Muscle layer of colon (tissue), 2 donors: ENCODE data around the gene PRMT7.

Source experiments
- H3K27ac ChIP-seq: one replicate; pipeline ENCODE4 v1.7.0; 2013; ENCODE audit warnings: low read depth, mild to moderate bottlenecking, low read length, moderate library complexity
- H3K27me3 ChIP-seq, 2 donors: one replicate each; pipeline ENCODE4 v1.7.0; 2013; ENCODE audit warnings: low read length in 2 of 2, mild to moderate bottlenecking in 2 of 2; ENCODE audit not compliant: insufficient read depth in 2 of 2, control insufficient read depth in 1 of 2
- H3K36me3 ChIP-seq: one replicate; pipeline ENCODE4 v1.7.0; 2013; ENCODE audit warnings: mild to moderate bottlenecking, low read length; ENCODE audit not compliant: insufficient read depth
- H3K4me1 ChIP-seq: one replicate; pipeline ENCODE4 v1.7.0; 2013; ENCODE audit warnings: mild to moderate bottlenecking, low read length; ENCODE audit not compliant: insufficient read depth
- H3K4me3 ChIP-seq, 2 donors: one replicate each; pipeline ENCODE4 v1.7.0; 2013; ENCODE audit warnings: low read length in 2 of 2, low read depth in 1 of 2, mild to moderate bottlenecking in 1 of 2, moderate library complexity in 1 of 2
- H3K9ac ChIP-seq: one replicate; pipeline ENCODE4 v1.7.0; 2013; ENCODE audit warnings: low read length
- H3K9me3 ChIP-seq: one replicate; pipeline ENCODE4 v1.7.0; 2013; ENCODE audit warnings: mild to moderate bottlenecking, low read length
- donor health status: abdominal sarcoma.
- donor health status: Adenocarcinoma of cecum.

The PRMT7 gene

DNA sequence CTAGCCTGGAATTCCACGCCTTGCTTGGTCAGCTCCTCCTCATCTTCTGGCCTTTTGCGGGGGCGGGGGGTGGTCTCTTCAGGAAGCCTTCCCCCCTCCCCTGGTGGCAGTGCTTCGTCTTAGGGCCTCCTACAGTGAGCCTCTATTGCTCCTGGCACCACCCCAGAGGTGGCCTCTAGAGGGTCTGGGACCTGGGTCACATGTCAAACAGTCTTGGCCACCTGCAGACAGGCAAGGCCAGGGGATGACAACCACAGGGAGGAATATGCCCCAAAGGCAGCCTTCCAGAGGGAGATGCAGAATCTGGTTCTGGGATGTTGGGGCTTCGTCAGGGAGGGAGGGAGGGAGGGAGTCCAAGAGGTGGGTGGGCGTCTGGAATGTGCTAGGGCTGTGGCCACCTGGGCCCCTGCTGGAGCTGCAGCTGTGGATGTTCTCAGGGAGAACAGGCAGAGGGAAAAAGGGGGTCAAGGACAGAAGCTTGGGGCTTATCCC is 86.9 kb downstream of the PRMT7 start:
- Histone ChIP-seq H3K4me3 (no peak overlapping the region), H3K9ac (no peak overlapping the region), H3K36me3 (no peaks in the 10 kb centered on the region), H3K4me1 (no peaks in the 10 kb centered on the region), H3K27ac (no peak overlapping the region), H3K27me3 (no peaks in the 10 kb centered on the region), H3K9me3 (no peaks in the 10 kb centered on the region)

DNA sequence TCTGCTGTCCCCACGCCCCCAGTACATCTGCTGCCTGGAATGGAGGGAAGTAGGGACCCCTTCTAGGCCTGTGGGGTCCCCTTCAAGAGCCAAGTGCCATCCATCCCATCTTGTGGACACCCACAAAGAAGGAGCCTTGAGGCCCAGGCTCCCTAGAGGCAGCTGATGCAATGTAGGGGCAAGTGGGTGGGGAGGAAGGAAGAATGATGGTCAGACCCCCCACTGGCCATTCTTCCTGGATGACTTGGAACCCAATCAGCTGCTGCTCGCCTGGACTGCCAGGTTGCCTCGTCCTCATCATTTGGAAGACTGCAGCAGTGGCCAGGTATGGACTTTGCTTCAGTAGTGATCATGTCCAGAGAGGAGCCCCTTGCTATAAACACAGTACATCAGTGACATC is 88.6 kb downstream of the PRMT7 start:
- no peaks in the 10 kb centered on the region for H3K4me1 ChIP-seq
- no peaks in the 10 kb centered on the region for H3K36me3 ChIP-seq
- no peaks in the 10 kb centered on the region for H3K27me3 ChIP-seq
- H3K9me3 ChIP-seq: no peaks in the 10 kb centered on the region
- H3K27ac ChIP-seq: no peak overlapping the region
- no peak overlapping the region for H3K9ac ChIP-seq
- no peak overlapping the region for H3K4me3 ChIP-seq

DNA sequence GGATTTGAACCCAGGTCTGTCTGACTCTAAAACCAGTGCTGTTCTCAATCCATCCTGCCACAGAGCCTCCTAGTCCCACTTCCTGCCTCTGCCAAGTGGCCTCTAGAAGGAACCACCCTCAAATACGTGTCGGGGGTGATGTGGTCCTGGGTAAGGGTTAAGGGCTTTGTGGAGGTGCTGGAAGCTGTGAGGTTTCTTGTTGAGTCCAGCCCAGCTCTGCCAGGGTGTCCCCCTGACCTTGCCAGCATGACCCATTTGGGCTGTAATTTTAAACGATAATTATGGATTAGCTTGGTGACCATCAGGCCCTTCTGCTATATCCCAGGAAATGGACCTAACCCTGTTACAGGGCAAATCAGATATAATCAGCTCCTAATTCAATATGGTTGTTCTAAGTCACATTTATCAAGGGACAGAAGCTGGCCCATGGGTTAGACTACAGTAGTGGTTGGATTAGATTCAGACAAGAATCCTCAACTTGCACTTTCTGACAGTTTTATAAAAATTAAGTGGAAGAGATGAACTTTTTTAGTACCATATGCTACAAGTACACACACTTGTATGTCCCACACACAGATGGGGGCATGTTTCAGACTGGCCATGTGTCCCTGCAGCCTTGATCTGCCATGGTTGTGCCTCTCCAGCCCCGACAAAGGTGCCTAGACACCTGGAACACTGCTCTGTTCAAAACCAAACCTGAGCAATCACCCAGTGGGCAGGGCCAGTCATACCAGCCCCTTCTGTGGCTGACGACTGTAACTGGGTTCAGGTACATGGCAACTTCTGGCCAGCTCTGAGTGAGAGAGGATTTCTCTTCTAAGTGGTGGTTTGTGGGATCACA is 89.5 kb downstream of the PRMT7 start:
- no peaks in the 10 kb centered on the region for H3K9me3 ChIP-seq
- H3K27me3 ChIP-seq: no peaks in the 10 kb centered on the region
- H3K9ac ChIP-seq: no peak overlapping the region
- H3K27ac ChIP-seq: no peak overlapping the region
- H3K4me3 ChIP-seq: no peak overlapping the region
- no peaks in the 10 kb centered on the region for H3K4me1 ChIP-seq
- H3K36me3 ChIP-seq: no peaks in the 10 kb centered on the region

DNA sequence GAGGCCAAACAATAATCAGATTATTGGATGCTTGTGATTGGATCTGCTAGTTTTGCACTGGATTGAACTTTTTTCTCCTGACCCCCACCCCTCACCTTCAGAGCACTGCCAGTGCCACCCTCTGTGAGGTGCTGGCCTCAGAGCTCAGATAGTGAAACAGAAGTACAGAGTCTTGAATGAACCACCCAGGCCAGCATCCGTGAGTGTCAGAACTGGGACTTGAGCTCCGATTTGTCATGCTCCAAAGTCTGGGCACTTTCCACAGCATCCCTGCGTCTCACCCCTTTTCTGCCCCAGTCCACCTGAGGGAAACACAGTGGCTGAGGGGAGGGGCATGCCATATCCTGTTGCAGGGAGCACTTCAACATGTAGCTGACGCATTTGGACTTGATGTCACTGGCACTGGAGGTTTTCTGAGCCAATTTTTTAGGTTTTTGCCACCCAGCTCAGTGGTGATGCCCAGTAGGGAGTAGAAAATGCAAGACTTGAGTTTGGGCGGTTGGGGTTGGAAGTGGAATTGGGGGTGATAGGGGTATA is 90.2 kb downstream of the PRMT7 start:
- Histone ChIP-seq H3K4me1 (no peaks in the 10 kb centered on the region), H3K9me3 (no peaks in the 10 kb centered on the region), H3K27ac (no peak overlapping the region), H3K27me3 (no peaks in the 10 kb centered on the region), H3K36me3 (no peaks in the 10 kb centered on the region), H3K9ac (no peak overlapping the region), H3K4me3 (no peak overlapping the region)

DNA sequence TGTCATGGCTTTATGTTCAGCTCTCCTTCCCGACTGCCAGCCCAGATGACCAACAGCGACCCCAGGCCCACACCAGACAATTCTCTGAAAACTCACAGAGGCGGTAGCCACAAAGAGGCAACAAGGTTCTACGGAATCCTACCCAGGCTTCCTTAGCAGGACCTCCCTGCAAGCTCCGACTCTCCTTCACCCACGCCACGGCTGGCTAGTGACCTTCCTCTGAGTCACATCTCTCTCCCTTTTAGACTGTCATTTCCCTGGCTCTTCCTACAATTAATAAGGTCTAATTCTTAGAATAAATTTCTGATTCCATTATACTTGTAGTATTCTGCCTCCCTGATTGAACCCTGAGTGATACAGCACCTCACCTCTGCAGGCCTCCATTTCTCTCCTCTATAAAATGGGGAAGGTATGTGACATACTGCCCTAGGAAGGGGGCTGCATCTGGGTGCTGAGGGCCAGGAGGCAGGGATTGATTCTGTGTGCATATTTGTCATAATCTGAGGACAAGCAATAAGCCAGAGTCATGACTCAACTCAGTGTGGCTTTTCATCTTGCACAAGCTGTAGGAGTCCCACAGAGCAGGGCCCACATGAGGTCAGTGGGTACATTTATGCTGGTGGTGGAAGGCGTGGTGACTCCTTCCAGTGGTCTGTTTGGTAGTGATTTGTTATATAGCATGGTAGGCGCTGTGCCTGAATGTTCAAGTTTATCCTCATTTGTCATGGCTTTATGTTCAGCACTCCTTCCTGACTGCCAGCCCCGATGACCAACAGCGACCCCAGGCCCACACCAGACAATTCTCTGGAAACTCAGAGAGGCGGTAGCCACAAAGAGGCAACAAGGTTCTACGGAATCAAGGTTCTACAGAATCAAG is 91.3 kb downstream of the PRMT7 start:
- no peaks in the 10 kb centered on the region for H3K36me3 ChIP-seq
- H3K4me1 ChIP-seq: no peaks in the 10 kb centered on the region
- no peak overlapping the region for H3K9ac ChIP-seq
- no peaks in the 10 kb centered on the region for H3K27me3 ChIP-seq
- no peaks in the 10 kb centered on the region for H3K9me3 ChIP-seq
- no peak overlapping the region for H3K27ac ChIP-seq
- H3K4me3 ChIP-seq: no peak overlapping the region

DNA sequence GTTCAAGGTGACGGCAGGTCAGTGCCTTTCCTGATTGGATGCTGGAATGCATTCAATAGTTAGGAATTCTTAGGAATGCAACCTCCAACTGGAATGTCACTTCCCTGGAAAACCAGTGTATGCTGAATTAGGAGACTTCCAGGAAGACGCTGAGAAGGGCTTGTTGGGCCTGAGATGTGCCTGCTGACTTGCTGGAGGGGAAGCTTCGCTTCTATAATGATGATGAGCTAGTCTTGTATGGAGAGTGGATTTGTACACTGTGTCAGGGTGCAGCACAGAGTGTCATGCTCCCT is 91.9 kb downstream of the PRMT7 start:
- Histone ChIP-seq H3K9me3 (no peaks in the 10 kb centered on the region), H3K27ac (no peak overlapping the region), H3K4me1 (no peaks in the 10 kb centered on the region), H3K4me3 (no peak overlapping the region), H3K9ac (no peak overlapping the region), H3K27me3 (no peaks in the 10 kb centered on the region), H3K36me3 (no peaks in the 10 kb centered on the region)

DNA sequence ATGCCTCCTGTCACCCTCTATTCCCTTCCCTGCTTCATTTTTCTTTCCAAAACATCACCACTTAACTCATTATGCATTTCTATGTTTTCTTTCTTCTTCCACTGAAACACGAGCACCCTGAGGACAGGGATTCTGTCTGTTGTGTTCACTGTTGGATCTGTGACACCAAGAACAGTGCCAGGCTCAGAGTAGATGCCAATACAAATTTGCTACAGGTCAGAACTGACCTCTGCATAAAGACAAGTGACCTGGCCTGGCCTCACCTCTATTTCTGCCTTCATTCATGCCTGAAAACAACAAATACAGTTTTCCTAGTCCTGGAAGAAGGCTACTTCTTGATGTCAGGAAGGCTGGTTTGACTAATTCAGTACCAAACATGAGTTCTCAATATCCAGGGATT is 92.4 kb downstream of the PRMT7 start:
- H3K9ac ChIP-seq: no peak overlapping the region
- no peaks in the 10 kb centered on the region for H3K4me1 ChIP-seq
- no peak overlapping the region for H3K4me3 ChIP-seq
- H3K27ac ChIP-seq: no peak overlapping the region
- H3K27me3 ChIP-seq: no peaks in the 10 kb centered on the region
- H3K9me3 ChIP-seq: no peaks in the 10 kb centered on the region
- no peaks in the 10 kb centered on the region for H3K36me3 ChIP-seq

DNA sequence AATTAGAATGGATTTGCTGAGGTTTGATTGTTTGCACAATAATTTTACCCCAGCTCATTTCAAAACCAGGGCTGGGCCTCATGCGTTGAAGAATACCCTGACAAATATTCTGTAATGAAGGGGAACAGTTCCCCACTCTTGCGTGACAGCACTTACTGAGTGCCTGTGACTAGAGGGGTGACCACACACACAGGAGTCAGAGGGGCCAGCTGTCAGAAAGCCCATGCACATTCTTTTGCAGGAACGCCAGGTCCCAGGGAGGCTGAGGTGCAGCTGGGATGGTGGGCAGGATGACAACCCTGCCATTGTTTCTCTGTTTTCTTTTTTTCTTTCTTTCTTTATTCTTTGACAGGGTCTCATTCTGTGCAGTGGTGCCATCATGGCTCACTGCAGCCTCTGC is 92.9 kb downstream of the PRMT7 start:
- Histone ChIP-seq H3K9ac (no peak overlapping the region), H3K27me3 (no peaks in the 10 kb centered on the region), H3K4me3 (no peak overlapping the region), H3K36me3 (no peaks in the 10 kb centered on the region), H3K9me3 (no peaks in the 10 kb centered on the region), H3K27ac (no peak overlapping the region), H3K4me1 (no peaks in the 10 kb centered on the region)

DNA sequence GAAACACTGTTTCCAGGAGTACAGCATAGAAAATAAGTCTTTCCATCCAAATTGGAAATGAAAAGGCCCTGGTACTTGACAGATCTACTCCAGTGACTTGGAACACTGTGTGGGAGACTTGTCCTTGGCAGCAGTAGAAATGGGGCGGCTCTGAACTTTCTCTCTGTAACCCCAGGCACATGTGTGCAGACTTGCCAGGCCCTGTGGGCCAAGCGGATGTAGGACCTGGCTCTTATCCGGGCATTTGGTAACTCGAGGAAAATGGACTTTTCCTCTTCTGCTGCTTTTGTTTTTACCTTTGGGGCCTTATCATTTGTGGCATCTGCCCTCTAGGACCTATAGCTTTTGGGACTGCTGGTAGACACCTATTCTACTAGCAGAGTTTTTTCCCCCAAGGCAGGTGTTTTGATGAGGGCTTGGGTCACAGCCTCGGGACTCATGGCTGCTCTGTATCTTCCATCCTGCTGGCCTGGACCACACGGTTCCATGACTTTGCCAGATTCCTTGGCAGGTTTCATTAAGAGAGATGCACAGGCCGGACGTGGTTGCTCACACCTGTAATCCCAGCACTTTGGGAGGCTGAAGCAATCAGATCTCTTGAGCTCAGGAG is 94.0 kb downstream of the PRMT7 start:
- Histone ChIP-seq H3K9me3 (no peaks in the 10 kb centered on the region), H3K27ac (no peak overlapping the region), H3K9ac (no peak overlapping the region), H3K27me3 (no peaks in the 10 kb centered on the region), H3K4me1 (no peaks in the 10 kb centered on the region), H3K36me3 (no peaks in the 10 kb centered on the region), H3K4me3 (no peak overlapping the region)

DNA sequence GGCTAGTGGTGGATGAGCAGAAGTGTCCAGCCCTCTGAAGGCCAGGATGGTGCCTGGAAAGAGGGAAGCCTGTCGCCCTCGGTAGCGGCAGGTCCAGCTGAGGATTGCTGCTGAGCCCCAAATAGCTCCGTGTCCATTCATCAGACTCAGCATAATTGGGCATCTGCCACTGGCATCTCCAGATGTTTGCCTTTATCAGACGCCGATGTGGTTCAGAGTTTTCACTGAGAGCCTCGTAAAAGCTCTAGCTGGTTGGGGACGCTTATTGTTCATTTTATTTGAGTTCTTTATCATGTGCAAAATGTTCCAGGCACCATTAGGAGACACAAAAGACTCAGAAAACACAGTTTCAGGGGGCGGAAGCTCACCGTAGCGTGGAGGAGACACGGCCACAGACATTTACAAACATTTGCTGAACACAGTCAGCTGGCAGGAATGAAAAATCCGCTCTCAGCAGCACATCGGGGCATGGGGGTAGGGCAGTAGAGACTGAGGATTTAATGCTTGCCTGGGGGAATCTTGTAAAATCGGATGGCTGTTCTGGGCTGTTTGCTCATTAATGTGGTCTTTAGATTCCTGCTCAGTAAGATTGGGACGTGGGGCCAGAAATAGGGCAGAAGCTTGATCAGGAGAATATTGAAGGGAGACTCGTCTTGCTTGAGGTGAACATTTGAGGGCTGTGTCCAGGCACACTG is 95.8 kb downstream of the PRMT7 start:
- Histone ChIP-seq H3K4me3 (no peak overlapping the region), H3K27me3 (peaks cover 0 to 11% of the 10 kb centered on the region in 2 donors), H3K9me3 (no peaks in the 10 kb centered on the region), H3K4me1 (no peaks in the 10 kb centered on the region), H3K36me3 (no peaks in the 10 kb centered on the region), H3K9ac (no peak overlapping the region), H3K27ac (no peak overlapping the region)
